Psoas muscle (tissue), 8 donors: ENCODE data around the gene KNDC1. TPM values are rescaled to one million over a fixed set of nuclear protein-coding genes. Genes with fewer than 3 reads are reported as not detected.

Experiments
- ATAC-seq, 4 donors: fragments of 200-7000 bp; cut with Tn5 transposase; one replicate each; pipeline ENCODE4 v1.9.1; 2020; ENCODE audit warnings: moderate library complexity in 3 of 4, mild to moderate bottlenecking in 2 of 4
- DNase-seq, 2 donors: peaks; one replicate each; pipeline ENCODE4 v3.0.0-alpha.2; 2020
- H3K27ac ChIP-seq: fragments of 200-600 bp; one replicate; pipeline ENCODE4 v1.8.0; 2022
- H3K27me3 ChIP-seq, 3 donors: fragments of 200-600 bp in 1 of 3; one replicate each; pipeline versions ENCODE4 v1.6.1 to v1.8.0; 2013 to 2022; ENCODE audit warnings: low read length in 2 of 3, mild to moderate bottlenecking in 2 of 3, moderate library complexity in 1 of 3; ENCODE audit not compliant: insufficient read depth in 3 of 3
- H3K36me3 ChIP-seq, 2 donors: fragments of 200-600 bp in 1 of 2; one replicate each; pipeline versions ENCODE4 v1.6.1 to v1.8.0; 2013 to 2022; ENCODE audit warnings: low read depth in 1 of 2, mild to moderate bottlenecking in 1 of 2, moderate library complexity in 1 of 2; ENCODE audit not compliant: insufficient read depth in 1 of 2
- H3K4me1 ChIP-seq: fragments of 200-600 bp; one replicate; pipeline ENCODE4 v1.8.0; 2022
- H3K4me3 ChIP-seq: fragments of 200-600 bp; one replicate; pipeline ENCODE4 v1.8.0; 2022; ENCODE audit warnings: mild to moderate bottlenecking
- H3K9me3 ChIP-seq: fragments of 200-600 bp; one replicate; pipeline ENCODE4 v1.8.0; 2022
- CTCF ChIP-seq: fragments of 200-600 bp; IDR thresholded peaks from one replicate; pipeline ENCODE4 v1.8.0; 2022; ENCODE audit warnings: antibody characterized with exemption
- WGBS, 3 donors: extraction: QIAGEN DNeasy Blood & Tissue Kit; methylation state at CpG; one replicate each; pipeline versions ENCODE4 v1.1.6 to v1.1.7; 2013; 5-methylcytosine and 5-hydroxymethylcytosine counted together
- intact Hi-C, 2 donors: fragments of 100-400 bp; cut with DNase I; formaldehyde crosslinking; loops; one replicate each; pipeline versions ENCODE4 v1.11.0 to v1.14.2; 2022
- polyA plus RNA-seq, 3 donors: library from polyadenylated mRNA; stranded (reverse); fragments of 200-250 nt; gene quantifications; one replicate each; pipeline ENCODE4 v1.2.3, GENCODE V29; 2013
- total RNA-seq, 4 donors: library from RNA; stranded (reverse); fragmentation: NEBNext Ultra II Directional in 2 of 4; extraction: Animal tissue kit (Norgen Biotek cat#: 25700) in 2 of 4; gene quantifications; one replicate each; pipeline versions ENCODE4 v1.2.1 to v1.2.4, GENCODE V29; 2021 to 2023
- donor health status: healthy with polysubstance abuse.
- donor health status: DM: no; HTN: no; CAD: no; lungs with moderate emphysema.
- donor health status: Bipolar disorder and iron deficiency.
- donor health status: healthy.
- donor health status: DM: yes; HTN: yes; CAD: no.
- donor health status: DM: no; HTN: no; CAD: no.
- donor health status: DM: no; HTN: no; CAD: no.
- donor health status: DM: yes; HTN: yes; CAD: no.

The KNDC1 gene
- total and polyA plus RNA-seq, 7 donors: under 0.01 to 0.10 (median 0.01) TPM; not detected in 4

- no peaks in the 10 kb centered on the region for H3K4me1 ChIP-seq
- no peaks in the 10 kb centered on the region for H3K36me3 ChIP-seq
- ATAC-seq: peak; percentile 83 to 96 (median 92)
- peaks cover 0 to 3% (median 2%) of the 10 kb centered on the region in 3 donors for H3K27me3 ChIP-seq
- H3K9me3 ChIP-seq: no peaks in the 10 kb centered on the region
- DNase-seq: peak; percentile 27 to 72
- intact Hi-C loops: loop anchor here (1.0 to 10.0 kb wide), 2 partner anchors 184 to 470 kb away; no protein-coding TSS in a partner anchor
- 29 to 39% (median 33%) methylated on average over 41 to 58 of the region's 58 CpGs for WGBS, 3 donors
- H3K27ac ChIP-seq: no peak overlapping the region
- no peak overlapping the region for H3K4me3 ChIP-seq
- peak; percentile 85 for TF ChIP-seq CTCF
These were observed 35.4 kb upstream of the KNDC1 start for GRCh38 chr10:133124357-133125211.

DNA sequence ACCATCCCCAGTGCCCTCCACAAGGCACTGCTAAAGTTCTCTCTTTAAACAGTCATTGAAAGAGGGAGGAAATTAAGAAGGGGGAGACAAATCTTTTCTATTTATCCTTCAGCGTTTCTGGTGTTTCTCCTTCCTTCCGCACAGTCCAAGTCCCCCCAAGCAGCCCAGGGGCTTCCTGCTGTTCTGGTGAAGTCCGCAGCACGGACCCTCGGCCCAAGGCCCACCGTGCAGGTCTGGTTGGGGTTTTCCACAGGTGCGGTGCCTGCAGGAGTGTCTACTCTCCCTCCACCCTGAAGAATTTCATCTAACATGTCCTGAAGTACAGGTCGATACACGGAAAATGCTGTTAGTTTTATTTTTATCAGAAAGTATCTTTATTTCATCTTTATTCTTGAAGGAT lies 34.1 kb upstream of the KNDC1 start:
- no peaks in the 10 kb centered on the region for H3K4me1 ChIP-seq
- ATAC-seq (no peak), DNase-seq (no peak)
- no peak overlapping the region for H3K4me3 ChIP-seq
- intact Hi-C loops: loop anchor here in 1 of 2 donors (10.0 kb wide), 1 partner anchor 471 kb away; no protein-coding TSS in a partner anchor
- no peaks in the 10 kb centered on the region for H3K9me3 ChIP-seq
- no peak overlapping the region for H3K27ac ChIP-seq
- H3K27me3 ChIP-seq: peaks cover 0 to 3% (median 2%) of the 10 kb centered on the region in 3 donors
- 86 to 92% (median 91%) methylated on average over 9 of the region's 9 CpGs for WGBS, 3 donors
- no peaks in the 10 kb centered on the region for H3K36me3 ChIP-seq
- TF ChIP-seq CTCF: no peak

- 89 to 92% (median 91%) methylated on average over 39 to 57 of the region's 57 CpGs for WGBS, 3 donors
- intact Hi-C loops: loop anchor here in 1 of 2 donors (10.0 kb wide), 1 partner anchor 472 kb away; no protein-coding TSS in a partner anchor
- peaks cover 0 to 3% (median 2%) of the 10 kb centered on the region in 3 donors for H3K27me3 ChIP-seq
- no peak overlapping the region for H3K4me3 ChIP-seq
- H3K9me3 ChIP-seq: no peaks in the 10 kb centered on the region
- no peaks in the 10 kb centered on the region for H3K36me3 ChIP-seq
- no peaks in the 10 kb centered on the region for H3K4me1 ChIP-seq
- peak; percentile 12 to 49 for DNase-seq
- ATAC-seq: no peak
- H3K27ac ChIP-seq: no peak overlapping the region
- no peak for TF ChIP-seq CTCF
These were observed 33.4 kb upstream of the KNDC1 start for GRCh38 chr10:133126431-133127290.

DNA sequence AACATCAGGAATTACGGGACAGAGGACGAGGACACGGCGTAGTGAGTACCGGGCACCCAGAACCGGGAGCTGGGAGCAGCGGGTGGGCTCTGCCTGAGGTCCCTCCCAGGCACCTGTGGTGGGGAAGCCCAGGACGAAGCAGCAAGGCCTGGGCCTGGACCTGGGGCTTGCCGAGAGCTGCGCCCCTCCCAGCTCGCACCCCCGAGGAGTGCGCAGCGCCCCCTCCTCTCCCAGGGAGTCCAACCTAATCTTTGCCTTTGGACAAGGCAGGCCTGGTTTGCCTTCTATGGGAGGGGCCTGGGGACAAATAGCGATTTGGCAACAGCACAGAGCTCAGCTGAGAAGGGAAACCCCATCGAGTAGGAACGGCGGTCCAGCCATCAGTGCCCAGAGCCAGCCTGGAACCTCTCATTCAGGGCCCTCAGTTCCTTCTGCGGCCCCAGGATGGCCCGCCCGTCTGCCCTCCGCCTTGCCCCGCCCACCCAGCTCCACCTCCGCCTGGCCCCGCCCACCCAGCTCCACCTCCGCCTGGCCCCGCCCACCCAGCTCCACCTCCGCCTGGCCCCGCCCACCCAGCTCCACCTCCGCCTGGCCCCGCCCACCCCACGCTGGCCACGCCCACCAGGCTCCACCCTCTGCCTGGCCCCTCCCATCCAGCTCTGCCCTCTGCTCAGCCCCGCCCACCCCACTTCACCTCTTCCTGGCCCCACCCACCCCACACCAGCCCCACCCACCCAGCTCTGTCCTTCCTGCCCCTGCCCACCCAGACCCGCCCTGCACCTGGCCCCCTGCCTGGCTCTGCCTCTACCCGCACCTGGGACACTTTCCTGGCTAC lies 32.5 kb upstream of the KNDC1 start:
- Histone ChIP-seq H3K27ac (no peak overlapping the region), H3K4me1 (no peaks in the 10 kb centered on the region), H3K36me3 (no peaks in the 10 kb centered on the region), H3K27me3 (peaks cover 0 to 3% (median 2%) of the 10 kb centered on the region in 3 donors), H3K4me3 (no peak overlapping the region), H3K9me3 (no peaks in the 10 kb centered on the region)
- no peak for TF ChIP-seq CTCF
- DNase-seq (peak; percentile 13 to 51), ATAC-seq (peak in 2 of 4 donors; percentile 40 to 54)
- intact Hi-C loops: loop anchor here in 1 of 2 donors (10.0 kb wide), 1 partner anchor 473 kb away; no protein-coding TSS in a partner anchor
- WGBS, 3 donors: 83 to 95% (median 86%) methylated on average over 25 to 36 of the region's 36 CpGs
